ENCODE data around the gene HSPG2.
"Not testable (repeated sequence)": the region's sequence is repeated elsewhere in the genome, so short reads cannot be mapped to it uniquely, and the experiment has no call there.

The HSPG2 gene

DNA sequence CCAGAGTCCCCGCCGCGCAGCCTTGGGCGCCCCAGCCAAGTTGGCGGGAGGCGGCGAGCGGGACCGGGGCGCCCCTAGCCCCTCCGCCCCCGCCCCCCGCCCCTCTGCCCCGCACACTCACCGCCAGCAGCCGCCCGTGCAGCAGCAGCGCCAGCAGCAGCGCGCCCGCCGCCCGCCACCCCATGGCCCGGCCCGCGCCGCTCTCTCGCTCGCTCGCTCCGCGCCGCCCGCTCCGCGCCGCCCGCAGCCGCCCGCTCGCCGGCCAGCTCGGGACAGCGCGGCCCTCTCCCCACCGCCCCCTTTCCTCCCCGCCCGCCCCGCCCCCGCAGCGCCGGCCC is at the start of gene HSPG2:
TSS of gene HSPG2 (minus strand) at position 277 of the 338 bp plus-strand sequence. CDS start at position 184, 93 bp downstream.
- no peak for DNase-seq

DNA sequence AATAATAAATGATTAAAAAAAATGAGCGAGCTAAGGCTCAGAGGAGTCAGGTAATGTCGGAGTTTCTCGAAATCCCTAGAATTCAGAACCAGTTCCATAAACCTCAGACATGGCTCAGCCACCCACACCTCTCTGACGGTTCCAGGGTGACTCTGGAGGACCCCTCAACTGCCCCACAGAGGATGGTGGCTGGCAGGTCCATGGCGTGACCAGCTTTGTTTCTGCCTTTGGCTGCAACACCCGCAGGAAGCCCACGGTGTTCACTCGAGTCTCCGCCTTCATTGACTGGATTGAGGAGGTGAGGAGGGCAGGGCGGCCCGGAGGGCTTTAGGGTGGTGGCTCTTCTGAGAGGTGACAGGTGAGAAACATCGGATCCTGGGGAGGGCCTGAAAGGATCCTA is 49.3 kb upstream of the HSPG2 start:
- DNase-seq, result not testable (repeated sequence)

GRCh38 chr1:21985893-21986292 is 48.8 kb upstream of the HSPG2 start:
- DNase-seq, result not testable (repeated sequence)

- DNase-seq, result not testable (repeated sequence)
These were observed 46.4 kb upstream of the HSPG2 start for GRCh38 chr1:21983539-21983938.

DNA sequence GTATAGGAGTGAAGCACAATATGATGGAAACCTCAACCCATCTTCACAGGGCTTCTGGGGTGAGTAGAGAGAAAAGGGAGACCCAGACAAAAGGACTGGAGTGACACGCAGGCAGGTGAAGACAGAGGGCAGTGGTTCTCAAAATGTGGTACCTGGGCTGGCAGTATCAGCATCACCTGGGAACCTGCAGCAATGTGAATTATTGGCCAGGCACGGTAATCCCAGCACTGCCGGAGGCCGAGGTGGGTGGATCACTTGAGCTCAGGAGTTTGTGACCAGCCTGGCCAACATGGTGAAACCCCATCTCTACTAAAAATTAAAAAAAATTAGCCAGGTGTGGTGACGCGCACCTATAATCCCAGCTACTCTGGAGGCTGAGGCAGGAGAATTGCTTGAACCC is 45.0 kb upstream of the HSPG2 start:
- not testable (repeated sequence) for DNase-seq

DNA sequence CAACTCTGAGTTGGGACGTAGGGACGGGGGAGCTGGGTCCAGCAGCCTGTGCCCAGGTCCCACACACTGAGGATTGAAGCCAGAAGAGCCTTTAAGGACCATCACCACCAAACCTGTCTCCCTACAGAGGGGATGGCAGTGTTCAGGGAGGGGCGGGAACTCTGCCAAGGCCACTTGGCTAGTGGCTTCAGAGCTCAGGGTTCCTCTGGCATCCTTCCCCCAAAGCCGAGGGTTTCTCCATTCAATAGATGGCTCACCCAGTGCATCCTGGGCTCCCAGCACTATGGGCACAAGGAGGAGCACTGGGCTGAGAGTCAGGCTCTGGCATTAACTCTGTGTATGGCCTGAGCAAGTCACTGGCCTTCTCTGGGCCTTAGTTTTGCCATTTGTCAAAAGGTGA is 44.1 kb upstream of the HSPG2 start:
- not testable (repeated sequence) for DNase-seq

- DNase-seq, result not testable (repeated sequence)
These were observed 43.6 kb upstream of the HSPG2 start for GRCh38 chr1:21980515-21981220.

DNA sequence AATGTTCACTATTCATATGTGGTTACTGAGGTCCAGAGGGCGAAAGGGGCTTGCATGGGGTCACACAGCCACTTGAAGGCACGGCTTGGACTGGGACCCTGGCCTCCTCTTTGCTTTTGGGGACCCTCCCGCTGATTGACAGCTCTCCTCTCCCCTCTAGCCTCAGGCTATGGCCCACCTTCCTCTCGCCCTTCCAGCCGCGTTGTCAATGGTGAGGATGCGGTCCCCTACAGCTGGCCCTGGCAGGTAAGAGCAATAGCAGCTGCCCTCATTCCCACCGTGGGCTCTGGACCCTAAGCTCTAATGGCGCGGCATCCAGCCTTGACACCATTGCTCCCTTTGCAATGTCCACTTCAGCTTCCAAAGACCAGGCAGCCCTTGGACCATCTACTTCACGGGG is 41.1 kb upstream of the HSPG2 start:
- not testable (repeated sequence) for DNase-seq

DNA sequence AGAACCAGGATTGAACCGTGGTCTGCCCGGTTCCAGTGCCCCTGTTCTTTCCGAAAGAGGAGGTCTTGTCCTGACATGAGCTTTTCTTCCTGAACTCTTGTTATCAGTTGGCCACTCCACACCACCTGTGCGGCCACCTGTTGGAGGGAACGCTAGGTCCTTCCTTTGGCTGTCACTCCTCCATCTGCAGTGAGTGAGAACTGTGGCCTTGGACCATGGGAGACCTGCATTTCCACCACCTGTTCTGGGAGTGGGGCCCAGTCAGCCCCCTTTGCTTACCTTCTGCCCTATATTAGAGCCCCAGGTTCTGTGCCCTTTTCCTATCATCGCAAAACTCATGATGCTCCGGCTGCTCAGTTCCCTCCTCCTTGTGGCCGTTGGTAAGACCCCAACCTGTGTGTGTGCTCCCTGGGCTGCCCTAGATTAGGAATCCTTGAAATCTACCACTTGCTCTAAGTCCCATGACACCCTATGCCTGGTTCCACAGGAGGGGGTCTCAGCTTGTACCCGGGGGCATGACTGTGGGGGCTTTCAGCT is 39.7 kb upstream of the HSPG2 start, which contains the start of gene CELA3B:
TSS of gene CELA3B (plus strand) at position 320 of the 537 bp plus-strand sequence. CDS start at position 338, 18 bp downstream.
- DNase-seq, result not testable (repeated sequence)

DNA sequence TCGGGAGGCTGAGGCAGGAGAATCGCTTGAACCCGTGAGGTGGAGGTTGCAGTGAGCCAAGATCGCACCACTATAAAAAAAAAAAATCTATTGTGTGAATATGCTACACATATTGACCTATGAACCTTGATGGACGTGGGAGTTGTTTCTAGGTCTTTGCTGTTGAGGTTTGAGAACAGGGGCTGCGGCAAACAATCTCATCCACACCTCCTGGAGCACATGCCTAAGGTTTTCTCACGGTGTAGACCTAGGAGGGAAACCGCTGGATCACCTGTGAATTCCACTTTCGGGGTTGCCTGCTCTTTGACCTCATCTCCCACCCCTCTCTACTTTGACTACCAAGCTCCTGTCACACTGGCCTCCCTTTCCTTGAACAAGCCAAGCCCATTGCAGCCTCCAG is 38.2 kb upstream of the HSPG2 start:
- DNase-seq, result not testable (repeated sequence)

GRCh38 chr1:21974699-21975098 is 37.6 kb upstream of the HSPG2 start:
- DNase-seq, result not testable (repeated sequence)

DNA sequence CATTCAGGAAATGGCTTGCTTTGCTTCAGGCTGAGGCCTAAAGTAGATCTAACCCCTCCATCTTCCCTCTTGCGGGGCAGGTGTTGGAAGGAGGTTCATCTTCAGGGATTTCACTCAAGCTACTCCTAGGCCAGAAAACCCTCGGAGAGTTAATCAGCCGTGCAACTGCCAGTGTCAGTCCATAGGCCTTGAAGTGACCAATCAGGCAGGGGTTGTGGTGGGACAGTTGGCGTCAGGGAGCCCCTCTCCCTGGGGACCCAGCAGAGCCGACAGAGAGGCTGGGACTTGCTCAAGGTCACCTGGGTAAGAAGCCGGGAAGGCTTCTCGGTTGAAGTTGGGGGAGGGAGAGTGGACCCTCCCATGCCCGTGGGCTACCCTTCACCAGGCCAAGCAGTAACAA is 36.8 kb upstream of the HSPG2 start:
- not testable (repeated sequence) for DNase-seq

- DNase-seq, result not testable (repeated sequence)
These were observed 35.9 kb upstream of the HSPG2 start for GRCh38 chr1:21972973-21973441.

GRCh38 chr1:21970523-21970922 is 33.4 kb upstream of the HSPG2 start:
- DNase-seq, result not testable (repeated sequence)

GRCh38 chr1:21969066-21969465 is 32.0 kb upstream of the HSPG2 start:
- DNase-seq, result not testable (repeated sequence)

- not testable (repeated sequence) for DNase-seq
These were observed 30.1 kb upstream of the HSPG2 start for GRCh38 chr1:21967216-21967615.

DNA sequence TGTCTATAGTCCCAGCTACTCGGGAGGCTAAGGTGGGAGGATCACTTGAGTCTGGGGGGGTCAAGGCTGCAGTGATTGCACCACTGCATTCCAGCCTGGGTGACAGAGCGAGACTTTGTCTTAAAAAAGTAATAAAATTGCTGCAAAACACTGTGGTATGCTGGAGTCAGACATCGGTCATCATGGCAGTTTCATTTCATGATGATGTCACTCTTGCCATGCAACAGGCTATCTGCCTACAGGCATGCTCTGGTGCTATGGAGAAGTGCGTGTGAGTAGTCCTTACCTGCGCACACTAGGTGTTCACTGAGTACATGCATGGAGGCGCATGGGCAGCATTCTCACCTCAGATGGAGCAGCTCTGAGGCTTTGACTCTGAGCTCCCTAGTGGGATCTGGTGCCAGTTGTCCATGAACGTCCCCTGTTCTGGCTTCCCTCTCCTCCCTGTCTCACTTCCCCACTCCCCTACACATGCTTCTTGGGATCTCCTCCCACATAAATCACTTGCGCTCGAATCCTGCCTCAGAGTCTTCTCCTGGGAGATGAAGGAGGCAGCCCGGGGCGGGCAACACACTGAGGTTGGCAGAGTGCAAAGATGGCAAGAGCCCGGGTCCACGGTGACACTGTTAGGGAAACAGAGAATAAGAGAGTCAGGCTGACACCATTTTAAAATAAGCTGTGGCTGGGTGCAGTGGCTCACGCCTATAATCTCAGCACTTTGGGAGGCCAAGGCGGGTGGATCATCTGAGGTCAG is 29.3 kb upstream of the HSPG2 start:
- DNase-seq, result no peak

DNA sequence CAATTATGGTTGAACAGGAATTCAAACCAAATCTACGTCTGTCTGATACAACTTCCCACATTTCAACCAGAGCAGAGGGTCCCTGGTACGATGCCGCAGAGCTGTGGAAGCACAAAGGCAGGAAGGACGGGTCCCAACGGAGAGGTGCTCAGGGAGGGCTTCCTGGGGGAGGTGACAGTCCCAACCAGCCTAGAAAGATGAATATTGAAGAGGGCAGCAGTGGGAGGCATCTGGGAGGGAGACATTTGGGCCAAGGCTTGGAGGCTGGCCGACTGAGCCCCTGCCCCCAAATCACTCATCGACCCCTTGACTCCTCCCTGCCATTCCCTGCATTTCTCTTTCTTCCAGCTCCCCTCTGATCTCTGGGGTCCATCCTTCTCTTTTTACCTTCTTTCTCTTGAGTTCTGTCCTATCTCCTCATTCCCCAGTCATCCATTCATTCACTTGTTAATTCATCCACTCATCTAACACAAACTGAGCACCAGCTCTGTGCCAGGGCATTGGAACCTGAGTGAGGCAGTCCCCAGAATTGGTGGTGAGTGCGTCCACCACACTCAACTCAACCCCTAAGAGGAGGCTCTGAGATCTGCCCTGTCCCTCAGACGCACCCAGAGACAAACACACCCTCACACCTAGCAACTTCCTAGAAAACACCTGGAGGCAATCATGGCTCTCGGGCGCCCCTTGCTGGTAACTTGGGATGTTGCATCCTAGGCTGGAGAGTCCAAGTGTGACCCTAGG is 26.5 kb upstream of the HSPG2 start:
- peak; percentile 61 for DNase-seq

DNA sequence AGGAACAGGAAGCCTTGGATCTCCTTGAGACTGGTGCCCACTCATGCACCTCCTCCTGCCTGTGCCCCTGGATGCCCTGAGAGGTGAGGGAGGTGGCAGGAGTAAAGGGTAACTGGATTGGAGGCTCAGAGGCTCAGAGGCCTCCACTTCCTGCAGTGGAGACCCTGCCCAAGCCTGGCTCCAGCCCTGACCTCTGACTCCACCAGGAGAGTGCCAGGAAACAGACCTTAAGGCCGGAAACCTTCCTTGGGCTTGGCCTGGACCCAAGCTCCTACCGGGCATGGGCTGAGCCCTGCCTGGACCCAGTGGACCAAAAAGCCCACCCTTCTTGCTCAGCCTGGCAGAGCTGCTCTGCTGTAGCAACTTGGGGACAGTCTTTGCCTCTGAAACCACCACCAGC is 24.7 kb upstream of the HSPG2 start:
- no peak for DNase-seq

DNA sequence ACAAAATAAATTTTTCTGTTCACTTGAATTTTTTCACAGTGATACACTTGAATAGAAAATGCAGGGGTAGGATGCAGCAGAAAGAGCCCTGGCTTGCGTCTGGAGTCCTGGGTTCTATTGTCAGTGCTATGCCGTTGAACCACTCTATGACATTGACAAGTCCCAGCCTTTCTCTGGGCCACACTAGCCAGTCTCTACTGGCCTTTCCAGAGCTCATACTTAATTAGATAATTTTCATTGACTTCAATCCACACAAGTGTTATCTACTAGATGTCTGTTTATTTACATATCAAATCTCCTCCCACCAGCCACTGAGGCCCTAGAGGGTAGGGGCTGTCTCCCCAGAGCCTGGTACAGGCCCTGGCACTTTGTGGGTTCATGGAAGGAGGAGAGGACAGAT is 24.2 kb upstream of the HSPG2 start:
- DNase-seq, result no peak

- no peak for DNase-seq
These were observed 19.8 kb upstream of the HSPG2 start for GRCh38 chr1:21956720-21957552.

Data from NCI-H1436 (cell line).